Colonic mucosa (tissue), 4 donors: Measurements from ENCODE around the gene ADORA2A. TPM values are rescaled to one million over a fixed set of nuclear protein-coding genes. Genes with fewer than 3 reads are reported as not detected.

Experiments
- DNase-seq: peaks from one replicate; pipeline ENCODE4 v3.0.0-alpha.2; 2020
- H3K27ac ChIP-seq: fragments of 200-600 bp; one replicate; pipeline ENCODE4 v1.8.0; 2021
- H3K27me3 ChIP-seq: fragments of 200-600 bp; one replicate; pipeline ENCODE4 v1.8.0; 2021
- H3K36me3 ChIP-seq: fragments of 200-600 bp; one replicate; pipeline ENCODE4 v1.8.0; 2021
- H3K4me1 ChIP-seq: fragments of 200-600 bp; one replicate; pipeline ENCODE4 v1.8.0; 2021; ENCODE audit warnings: mild to moderate bottlenecking
- H3K4me3 ChIP-seq: fragments of 200-600 bp; one replicate; pipeline ENCODE4 v1.8.0; 2021
- H3K9ac ChIP-seq, 2 donors: one replicate each; pipeline ENCODE4 v1.7.0; 2013; ENCODE audit warnings: control low read depth in 2 of 2, low read depth in 2 of 2, low read length in 2 of 2
- H3K9me3 ChIP-seq: fragments of 200-600 bp; one replicate; pipeline ENCODE4 v1.8.0; 2021
- CTCF ChIP-seq: fragments of 200-600 bp; IDR thresholded peaks from one replicate; pipeline ENCODE4 v1.8.0; 2022; ENCODE audit warnings: antibody characterized with exemption, mild to moderate bottlenecking
- intact Hi-C: fragments of 100-400 bp; cut with DNase I; formaldehyde crosslinking; loops from one replicate; pipeline ENCODE4 v1.14.1; 2022
- total RNA-seq, 2 donors: library from RNA; stranded (reverse); fragmentation: NEBNext Ultra II Directional in 1 of 2; extraction: Animal tissue kit (Norgen Biotek cat#: 25700) in 1 of 2; gene quantifications; one replicate each; pipeline ENCODE4 v1.2.1, GENCODE V29; 2021
- donor health status: healthy.
- donor health status: DM: no; HTN: no; CAD: no.
- donor health status: DM: no; HTN: no; CAD: no.

Gene ADORA2A
- total RNA-seq, 2 donors from 2014 or later, result 1.5 to 2.5 TPM

GRCh38 chr22:24481641-24482040 is 54.2 kb downstream of the ADORA2A start:
- H3K9ac ChIP-seq, result no peak overlapping the region
- no peaks in the 10 kb centered on the region for H3K4me1 ChIP-seq
- H3K27me3 ChIP-seq, result no peaks in the 10 kb centered on the region
- TF ChIP-seq CTCF, result no peak
- H3K4me3 ChIP-seq, result no peak overlapping the region
- DNase-seq, result no peak
- H3K36me3 ChIP-seq, result no peaks in the 10 kb centered on the region
- intact Hi-C loops, result no loop called here
- no peak overlapping the region for H3K27ac ChIP-seq
- no peaks in the 10 kb centered on the region for H3K9me3 ChIP-seq

GRCh38 chr22:24482575-24482974 is 55.2 kb downstream of the ADORA2A start:
- no peak for DNase-seq
- no peak overlapping the region for H3K27ac ChIP-seq
- no peak overlapping the region for H3K9ac ChIP-seq
- H3K9me3 ChIP-seq, result no peaks in the 10 kb centered on the region
- H3K4me1 ChIP-seq, result no peaks in the 10 kb centered on the region
- intact Hi-C loops, result no loop called here
- H3K27me3 ChIP-seq, result no peaks in the 10 kb centered on the region
- no peaks in the 10 kb centered on the region for H3K36me3 ChIP-seq
- H3K4me3 ChIP-seq, result no peak overlapping the region
- no peak for TF ChIP-seq CTCF

GRCh38 chr22:24482998-24483397 is 55.6 kb downstream of the ADORA2A start:
- H3K9ac ChIP-seq, result no peak overlapping the region

GRCh38 chr22:24483976-24484545 is 56.7 kb downstream of the ADORA2A start:
- Histone ChIP-seq H3K27me3 (no peaks in the 10 kb centered on the region), H3K27ac (no peak overlapping the region), H3K9me3 (no peaks in the 10 kb centered on the region), H3K36me3 (no peaks in the 10 kb centered on the region), H3K9ac (no peak overlapping the region), H3K4me1 (no peaks in the 10 kb centered on the region), H3K4me3 (no peak overlapping the region)
- no peak for TF ChIP-seq CTCF
- intact Hi-C loops, result no loop called here
- DNase-seq, result no peak

More at GRCh38 chr22:24482998-24483397, 55.6 kb downstream of the ADORA2A start:
- Histone ChIP-seq H3K27me3 (no peaks in the 10 kb centered on the region), H3K4me3 (no peak overlapping the region), H3K36me3 (no peaks in the 10 kb centered on the region), H3K27ac (no peak overlapping the region), H3K4me1 (no peaks in the 10 kb centered on the region), H3K9me3 (no peaks in the 10 kb centered on the region)
- intact Hi-C loops, result no loop called here
- DNase-seq, result no peak
- TF ChIP-seq CTCF, result no peak

- TF ChIP-seq CTCF, result no peak
- intact Hi-C loops, result no loop called here
- Histone ChIP-seq H3K27ac (no peak overlapping the region), H3K9ac (no peak overlapping the region), H3K27me3 (no peaks in the 10 kb centered on the region), H3K9me3 (no peaks in the 10 kb centered on the region), H3K4me1 (no peaks in the 10 kb centered on the region), H3K4me3 (no peak overlapping the region), H3K36me3 (no peaks in the 10 kb centered on the region)
- DNase-seq, result no peak
Observed at GRCh38 chr22:24485170-24485569, 57.8 kb downstream of the ADORA2A start.
